ENCODE results near the gene SUN1.
A peak's percentile ranks its signal among the peaks of the same experiment; 100 is the strongest.
"Not testable (repeated sequence)": the region's sequence is repeated elsewhere in the genome, so short reads cannot be mapped to it uniquely, and the experiment has no call there.

The SUN1 gene

DNA sequence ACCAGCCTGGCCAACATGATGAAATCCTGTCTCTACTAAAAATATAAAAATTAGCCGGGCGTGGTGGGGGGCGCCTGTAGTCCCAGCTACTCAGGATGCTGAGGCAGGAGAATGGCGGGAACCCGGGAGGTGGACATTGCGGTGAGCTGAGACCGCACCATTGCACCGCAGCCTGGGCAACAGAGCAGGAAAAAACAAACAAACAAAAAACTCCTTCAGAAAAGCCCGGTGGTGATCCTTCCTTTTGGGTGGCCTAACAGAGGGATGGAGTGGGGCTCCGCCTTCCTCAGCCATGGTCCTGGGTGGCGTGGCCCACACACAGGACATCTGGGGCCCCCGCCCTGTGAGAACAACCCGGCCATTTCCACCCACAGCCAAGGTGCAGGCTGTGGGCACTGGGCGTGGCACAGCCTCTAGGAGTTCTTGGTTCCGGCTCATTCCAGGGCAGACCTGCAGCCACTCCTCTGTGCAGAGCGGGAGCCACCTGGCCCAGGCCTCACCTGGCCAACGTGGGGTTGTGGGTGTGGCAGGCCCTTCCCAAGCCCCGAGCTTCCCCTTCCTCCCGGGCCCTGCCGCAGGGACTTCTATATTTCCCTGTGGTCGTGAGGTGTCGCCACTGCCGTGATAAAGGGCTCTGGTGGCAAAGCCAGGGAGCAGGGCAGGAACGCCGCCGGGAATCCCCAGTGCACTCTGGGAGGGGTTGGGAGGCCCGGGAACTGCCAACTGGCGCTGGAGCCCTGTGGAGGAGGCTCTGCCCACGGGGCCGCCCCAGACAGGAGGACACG lies 81.7 kb downstream of the SUN1 start:
- FAIRE-seq (no peak), DNase-seq (ENCODE audit: extremely low spot score, insufficient read length, low read depth) (no peak)

DNA sequence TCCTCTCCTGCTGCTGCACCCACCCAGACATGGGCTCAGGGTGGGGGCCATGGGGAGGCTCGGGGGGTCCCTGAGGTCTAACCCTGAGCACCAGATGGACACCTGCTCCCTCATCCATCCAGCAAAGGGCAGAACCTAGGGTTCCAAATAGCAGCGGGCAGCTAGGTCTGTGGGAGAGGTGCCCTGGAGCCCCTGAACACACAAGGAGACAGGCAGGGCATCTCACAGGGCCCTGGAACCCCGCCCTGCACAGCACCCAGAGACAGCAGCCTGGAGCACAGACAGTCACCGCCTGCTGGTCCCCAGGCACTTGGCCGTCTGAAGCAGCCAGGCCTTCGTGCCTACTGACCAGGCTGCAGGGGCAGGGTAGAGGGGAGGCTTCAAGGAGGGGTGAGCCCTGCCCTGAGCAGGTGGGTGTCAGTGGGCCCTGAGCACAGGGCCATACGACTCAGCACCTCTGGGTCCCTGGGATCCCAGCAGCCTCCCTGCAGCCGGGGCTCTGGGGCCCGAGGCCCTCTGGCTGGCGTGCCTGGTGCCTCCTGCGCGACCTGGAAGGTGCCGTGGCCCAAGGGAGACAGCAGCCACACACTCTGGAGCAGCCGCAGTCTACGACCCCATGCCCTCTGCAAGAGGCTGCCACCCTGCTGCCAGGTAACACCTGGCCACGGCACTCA lies 82.4 kb downstream of the SUN1 start:
- no peak for DNase-seq (ENCODE audit: extremely low spot score, insufficient read length, low read depth)
- FAIRE-seq: no peak

DNA sequence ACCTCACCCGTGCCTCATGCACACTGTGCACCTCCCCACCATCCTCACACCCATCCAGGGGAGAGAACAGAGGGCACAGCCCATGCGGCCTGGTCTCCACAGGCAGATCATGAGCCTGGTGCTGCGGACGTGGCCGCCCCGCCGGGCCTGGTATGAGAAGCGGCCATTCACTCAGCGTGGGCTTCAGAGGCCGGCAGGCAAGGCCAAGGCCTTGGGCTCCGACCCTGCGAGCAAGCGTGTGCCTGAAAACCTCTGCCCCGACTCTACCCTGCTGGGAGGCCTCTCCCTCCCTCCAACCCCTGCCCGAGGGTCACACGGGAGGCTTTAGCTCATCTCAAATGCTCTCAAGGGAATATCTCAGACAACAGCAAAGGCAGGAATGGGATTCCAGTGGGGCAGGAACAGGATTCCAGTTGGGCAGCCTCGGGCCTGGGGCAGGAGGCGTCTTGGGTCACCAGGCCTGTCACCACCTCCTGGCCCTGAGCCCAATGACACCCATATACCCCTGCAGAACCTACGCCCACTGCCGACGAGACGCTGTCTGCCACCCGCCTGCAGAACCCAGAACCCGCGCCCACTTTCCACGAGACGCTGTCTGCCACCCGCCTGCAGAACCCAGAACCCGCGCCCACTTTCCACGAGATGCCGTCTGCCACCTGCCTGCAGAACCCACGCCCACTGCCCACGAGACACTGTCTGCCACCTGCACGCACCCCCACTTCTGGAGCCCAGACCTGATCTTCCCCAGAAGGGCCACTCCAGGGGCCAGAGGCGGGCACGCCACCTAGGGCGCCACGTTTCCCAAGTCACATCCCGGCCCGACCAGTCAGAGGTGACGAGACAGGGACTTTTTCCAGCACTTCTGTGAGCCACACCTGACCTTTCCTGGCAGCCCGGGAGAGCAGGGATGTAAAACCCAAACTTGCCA lies 83.3 kb downstream of the SUN1 start:
- FAIRE-seq: no peak
- DNase-seq (ENCODE audit: extremely low spot score, insufficient read length, low read depth): no peak

DNA sequence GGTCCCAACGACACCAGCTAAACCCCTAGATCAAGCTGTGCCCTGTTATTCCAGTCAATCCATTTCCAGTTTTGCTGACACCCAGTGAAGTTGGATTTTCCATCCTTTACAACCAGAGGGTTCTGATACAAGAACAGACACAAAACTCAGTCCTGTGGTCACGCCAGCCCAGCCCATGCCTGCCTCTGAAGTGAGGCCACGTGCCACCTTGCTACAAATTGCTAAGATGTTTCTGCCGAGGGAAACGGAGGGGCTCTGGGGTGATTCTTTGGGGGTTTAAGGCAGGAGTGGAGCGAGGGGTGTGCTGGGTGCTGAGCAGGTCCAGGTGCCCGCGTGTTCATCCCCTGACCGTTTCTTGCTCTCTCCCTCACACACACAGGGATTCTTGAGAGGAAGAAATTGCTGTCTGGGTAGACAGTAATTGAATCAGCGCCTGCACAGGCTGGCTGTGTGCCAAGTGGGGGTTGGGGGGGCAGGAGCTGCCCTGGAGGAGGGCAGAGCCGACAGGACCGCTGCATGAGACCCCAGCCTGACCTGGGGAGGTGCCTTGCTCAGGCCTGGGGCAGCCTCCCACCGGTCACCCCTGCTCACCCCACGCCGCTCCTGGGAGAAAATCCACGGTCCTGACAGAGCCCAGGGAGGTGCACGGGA lies 84.1 kb downstream of the SUN1 start:
- FAIRE-seq (no peak), DNase-seq (ENCODE audit: extremely low spot score, insufficient read length, low read depth) (no peak)

DNA sequence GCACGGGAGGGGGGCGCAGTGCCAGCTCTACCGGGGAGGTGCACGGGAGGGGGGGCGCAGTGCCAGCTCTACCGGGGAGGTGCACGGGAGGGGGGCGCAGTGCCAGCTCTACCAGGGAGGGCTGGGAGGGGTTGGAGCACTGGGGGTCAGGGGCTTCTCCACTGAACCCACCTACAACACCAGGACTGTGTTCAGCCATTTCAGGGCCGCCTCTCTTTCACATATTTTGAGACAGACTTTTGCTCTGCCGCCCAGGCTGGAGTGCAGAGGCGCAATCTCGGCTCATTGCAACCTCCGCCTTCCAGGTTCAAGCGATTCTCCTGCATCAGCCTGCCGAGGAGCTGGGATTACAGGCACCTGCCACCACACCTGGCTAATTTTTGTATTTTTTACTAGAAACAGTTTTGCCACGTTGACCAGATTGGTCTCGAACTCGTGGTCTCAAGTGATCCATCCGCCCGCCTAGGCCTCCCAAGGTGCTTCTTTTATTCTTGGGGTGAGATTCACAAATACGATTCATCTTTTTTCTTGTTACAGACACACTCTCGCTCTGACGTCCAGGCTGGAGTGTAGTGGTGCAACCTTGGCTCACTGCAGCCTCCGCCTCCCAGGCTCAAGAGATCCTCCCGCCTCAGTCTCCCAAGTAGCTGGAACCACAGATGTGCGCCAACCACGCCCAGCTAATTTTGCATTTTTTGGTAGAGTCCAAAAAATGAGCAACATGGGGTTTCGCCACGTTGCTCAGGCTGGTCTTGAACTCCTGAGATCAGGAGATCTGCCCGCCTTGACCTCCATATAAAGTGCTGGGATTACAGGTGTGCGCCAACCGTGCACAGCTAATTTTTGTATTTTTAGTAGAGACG lies 85.2 kb downstream of the SUN1 start:
- FAIRE-seq (no peak), DNase-seq (ENCODE audit: extremely low spot score, insufficient read length, low read depth) (no peak)

DNA sequence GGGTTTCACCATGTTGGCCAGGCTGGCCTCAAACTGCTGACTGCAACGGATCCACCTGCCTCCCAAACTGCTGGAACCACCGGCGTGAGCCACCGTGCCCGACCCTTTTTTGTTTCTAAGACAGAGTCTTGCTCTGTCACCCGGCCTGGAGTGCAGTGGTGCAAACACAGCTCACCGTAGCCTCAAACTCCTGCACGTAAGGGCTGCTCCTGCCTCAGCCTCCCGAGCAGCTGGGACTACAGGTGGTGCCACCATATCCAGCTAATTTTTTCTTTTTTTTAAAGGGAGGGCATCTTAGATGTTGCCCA lies 85.8 kb downstream of the SUN1 start:
- FAIRE-seq (no peak), DNase-seq (ENCODE audit: extremely low spot score, insufficient read length, low read depth) (no peak)

DNA sequence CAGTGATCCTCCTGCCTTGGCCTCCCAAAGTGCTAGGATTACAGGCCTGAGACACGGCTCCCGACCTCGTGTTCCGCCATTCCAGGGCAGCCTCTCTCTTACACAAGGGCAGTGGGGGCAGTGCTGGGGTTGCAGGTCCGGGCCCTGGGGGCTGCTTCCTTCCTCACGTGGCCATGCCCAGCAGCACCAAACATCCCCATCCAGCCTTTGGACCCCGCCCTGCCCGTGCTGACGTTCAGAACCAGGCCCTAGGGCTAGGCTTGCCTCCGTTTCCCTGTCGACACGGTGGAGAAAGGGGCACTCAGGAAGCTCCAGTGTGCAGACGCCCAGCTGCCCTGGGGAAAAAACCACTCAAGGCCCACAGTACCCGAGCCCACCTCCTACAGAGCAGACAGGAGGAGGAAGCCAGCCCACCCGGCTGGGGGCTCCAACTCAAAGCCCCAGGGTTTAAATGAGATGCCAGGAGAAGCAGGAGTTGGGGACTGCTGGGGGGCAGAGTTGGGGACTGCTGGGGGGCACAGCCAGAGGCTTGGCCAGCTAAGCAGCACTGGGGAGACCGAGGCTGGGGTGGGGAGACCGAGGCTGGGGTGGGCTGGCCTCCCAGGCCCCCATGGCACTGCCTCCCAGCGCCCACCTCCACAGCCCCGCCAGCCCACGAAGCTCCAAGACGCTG lies 86.3 kb downstream of the SUN1 start:
- DNase-seq (ENCODE audit: extremely low spot score, insufficient read length, low read depth) (no peak), FAIRE-seq (no peak)

DNA sequence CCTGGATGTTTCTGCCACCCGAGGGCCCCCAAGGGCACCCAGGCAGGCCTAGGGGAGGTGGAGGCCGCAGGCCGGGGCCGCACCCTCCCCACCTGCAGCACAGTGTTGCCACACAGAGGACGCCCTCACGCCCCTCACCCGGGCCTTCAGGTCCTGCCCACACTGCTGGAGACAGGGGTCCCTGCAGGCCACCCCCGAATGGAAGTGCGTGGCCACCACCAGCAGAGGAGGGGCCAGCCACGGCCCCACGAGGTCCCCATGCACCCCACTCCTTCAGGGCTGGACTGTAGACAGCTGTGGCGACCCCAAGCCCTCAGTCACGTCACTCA lies 86.8 kb downstream of the SUN1 start:
- no peak for DNase-seq (ENCODE audit: extremely low spot score, insufficient read length, low read depth)
- FAIRE-seq: no peak

DNA sequence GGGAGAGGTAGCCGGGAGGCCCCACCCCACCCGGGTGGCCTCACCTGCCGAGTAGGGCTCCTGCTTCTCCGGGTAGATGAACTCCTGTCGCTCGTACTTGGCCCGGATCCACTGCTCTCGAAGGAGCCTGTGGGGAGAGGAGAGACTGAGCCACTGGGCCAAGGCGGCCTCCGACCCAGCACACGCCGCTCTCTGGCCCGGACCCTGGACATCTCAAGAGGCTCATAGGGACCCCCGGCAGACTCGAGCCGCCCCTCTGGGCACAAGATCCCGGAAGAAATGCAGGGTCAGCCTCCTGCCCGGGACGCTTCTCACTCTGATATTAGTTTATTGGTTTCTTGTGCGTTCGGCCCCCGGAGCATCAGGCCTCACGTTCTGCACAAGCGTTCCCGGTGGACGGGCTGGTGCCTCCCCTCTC lies 87.7 kb downstream of the SUN1 start:
- DNase-seq (ENCODE audit: extremely low spot score, insufficient read length, low read depth) (no peak), FAIRE-seq (no peak)

DNA sequence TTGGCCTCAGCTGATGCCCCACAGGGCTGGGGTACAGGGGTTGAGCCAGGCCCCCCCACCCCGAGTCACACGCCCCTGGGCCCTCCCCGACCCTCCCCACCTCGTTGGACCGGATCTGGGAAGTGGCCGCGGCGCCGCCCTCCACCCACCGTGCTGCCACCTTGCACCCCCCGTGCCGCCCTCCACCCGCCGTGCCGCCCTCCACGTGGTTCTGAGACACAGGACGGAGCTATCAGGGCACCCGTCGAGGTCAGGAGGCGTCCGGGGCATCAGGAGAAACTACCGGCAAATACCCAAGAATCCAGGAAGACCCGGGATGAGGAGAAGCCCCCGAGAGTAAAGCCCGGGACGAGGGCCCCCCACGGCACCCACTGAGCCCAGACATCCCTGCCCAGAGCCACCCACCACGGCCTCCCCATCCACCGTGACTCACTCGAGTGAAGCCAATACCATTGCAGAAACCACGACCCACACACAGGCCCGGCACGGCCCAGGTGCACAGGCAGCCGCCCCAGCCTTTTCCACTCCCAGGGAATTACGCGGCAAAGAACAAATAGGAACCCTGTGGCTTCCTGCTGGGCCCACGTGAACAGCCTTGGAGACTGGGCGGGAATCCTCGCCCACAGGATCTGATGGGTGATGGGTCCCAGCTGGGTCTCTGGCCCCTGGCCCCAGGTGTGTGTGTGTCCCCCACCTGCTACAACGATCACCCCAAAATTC lies 88.2 kb downstream of the SUN1 start:
- FAIRE-seq: no peak
- DNase-seq (ENCODE audit: extremely low spot score, insufficient read length, low read depth): no peak

DNA sequence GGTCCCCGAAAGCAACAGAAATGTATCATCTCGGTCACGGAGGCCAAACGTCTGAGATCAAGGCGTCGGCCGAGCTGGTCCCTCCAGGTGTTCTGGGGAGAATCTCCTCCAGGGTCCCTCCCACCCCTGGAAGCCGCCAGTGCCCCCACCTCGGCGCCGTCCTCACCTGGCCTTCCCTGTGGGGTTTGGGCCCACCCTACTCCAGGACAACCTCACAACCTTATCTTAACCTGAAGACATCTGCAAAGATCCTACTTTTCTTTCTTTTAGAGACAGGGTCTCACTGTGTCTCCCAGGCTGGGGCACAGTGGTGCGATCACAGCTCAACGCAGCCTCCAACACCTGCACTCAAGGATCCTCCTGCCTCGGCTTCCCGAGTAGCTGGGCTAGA lies 88.8 kb downstream of the SUN1 start:
- DNase-seq (ENCODE audit: extremely low spot score, insufficient read length, low read depth) (no peak), FAIRE-seq (no peak)

DNA sequence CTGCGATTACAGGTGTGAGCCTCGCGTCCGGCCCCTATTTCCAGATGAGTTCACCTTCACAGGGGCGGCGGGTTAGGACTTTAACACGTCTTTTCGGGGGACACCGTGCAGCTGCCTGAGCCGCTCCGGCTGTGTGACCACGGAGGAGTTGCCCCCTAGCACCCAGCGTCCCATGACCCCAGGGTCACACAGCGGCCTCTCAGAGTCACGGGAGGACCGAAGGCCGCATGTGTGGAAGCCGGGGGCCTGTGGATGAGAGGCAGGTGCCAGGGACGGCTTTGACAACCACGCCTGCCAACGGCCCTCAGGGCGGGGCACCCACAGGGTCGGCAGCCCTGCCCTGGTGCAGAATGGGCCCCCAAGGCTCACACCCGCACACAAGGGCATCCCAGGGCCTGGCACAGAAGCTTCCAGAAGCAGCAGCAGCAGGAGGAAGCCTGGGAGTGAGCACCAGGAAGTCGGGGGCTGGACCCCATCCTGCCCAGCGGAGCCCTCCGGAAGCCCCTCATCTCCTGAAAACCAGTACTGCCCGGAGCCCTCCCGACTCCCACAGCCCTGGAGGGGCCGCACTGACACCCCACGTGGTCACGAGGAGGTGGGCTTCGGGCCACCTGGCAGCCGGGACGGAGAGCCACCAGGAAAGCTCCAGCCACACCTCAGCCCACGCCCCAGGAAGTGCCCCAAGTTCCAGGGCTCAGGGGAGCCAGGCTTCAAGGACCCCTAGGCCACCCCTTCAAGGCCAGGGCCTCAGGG lies 89.5 kb downstream of the SUN1 start:
- FAIRE-seq: no peak
- DNase-seq (ENCODE audit: extremely low spot score, insufficient read length, low read depth): no peak

DNA sequence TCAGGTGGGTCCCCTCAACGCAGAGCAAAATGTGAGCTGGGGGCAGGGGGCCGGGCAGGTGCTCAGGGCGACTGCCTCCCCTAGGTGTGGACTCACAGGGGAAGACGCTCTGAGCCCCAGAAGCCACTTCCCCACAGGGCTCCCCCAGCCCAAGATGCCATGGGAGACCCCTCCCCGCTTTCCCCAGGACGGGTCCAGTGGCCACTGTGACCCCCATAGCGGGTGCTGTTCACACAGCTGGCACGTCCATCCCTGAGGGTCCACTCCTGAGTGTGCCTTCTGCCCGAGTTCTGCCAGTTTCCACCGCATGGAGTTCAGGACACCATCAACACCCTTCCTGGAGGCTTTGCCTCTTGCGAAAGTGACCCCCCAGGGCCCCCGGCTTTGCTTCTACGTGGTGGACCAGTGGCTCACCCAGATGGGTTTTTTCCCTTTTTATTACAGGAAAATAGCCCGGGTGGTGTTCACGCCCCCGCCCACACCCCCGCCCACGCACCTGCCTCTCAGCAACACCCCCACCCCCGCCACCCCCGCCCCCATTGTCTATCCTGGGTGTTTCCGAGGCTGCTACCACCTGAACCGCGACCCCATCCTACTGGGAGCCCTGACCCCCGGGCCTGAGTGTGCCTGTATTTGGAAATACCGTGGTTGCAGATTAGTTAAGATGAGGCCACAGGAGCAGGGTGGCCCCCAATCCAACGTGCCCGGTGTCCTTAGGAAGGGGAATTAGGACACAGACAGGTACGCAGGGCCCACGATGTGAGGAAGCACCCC lies 90.2 kb downstream of the SUN1 start:
- FAIRE-seq: peak; percentile 50
- DNase-seq (ENCODE audit: extremely low spot score, insufficient read length, low read depth): no peak

DNA sequence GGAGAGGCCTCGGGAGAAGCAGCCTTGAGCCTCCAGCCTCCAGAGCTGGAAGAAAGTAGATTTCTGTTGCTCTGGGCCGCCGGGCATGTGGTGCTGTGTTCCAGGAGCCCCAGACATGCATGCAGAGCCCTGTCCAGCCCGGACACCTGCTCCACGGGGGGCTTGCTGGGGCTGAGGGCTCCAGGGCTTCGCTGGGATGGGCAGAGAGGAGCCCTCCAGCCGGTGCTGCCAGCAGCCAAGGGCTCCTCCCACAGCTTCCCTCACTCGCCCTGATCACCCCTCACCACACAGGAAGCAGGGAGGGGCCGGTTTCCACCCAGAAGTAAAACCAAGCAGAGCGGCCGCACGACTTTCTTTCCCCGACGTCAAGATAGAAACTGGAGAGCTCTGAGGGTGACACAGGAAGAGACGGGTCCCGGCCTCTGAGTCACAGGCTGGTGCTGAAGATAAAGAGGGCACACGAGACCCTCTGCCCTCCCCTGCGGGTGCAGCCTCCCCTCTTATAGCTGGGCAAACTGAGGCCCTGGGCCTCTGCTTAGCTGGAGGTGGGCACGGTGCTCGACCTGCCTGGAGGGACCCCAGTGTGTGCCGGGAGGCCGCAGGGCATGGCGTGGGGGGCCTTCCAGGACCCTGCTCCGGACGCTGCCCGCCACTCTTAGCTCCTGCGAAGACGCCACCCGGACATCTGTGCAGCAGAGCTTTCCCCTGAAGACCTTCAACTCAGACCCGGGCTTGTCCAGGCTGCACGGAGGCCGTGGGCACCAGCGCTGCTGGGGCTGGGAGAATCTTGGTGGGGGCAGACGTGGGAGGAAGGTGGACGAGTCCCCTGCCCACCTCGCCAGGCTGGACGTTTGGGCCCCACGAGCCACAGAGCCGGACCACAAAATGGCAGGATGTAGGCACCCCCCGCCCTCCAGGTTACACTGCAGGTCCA lies 91.1 kb downstream of the SUN1 start:
- FAIRE-seq (peak; percentile 99), DNase-seq (ENCODE audit: extremely low spot score, insufficient read length, low read depth) (peak; percentile 82)

DNA sequence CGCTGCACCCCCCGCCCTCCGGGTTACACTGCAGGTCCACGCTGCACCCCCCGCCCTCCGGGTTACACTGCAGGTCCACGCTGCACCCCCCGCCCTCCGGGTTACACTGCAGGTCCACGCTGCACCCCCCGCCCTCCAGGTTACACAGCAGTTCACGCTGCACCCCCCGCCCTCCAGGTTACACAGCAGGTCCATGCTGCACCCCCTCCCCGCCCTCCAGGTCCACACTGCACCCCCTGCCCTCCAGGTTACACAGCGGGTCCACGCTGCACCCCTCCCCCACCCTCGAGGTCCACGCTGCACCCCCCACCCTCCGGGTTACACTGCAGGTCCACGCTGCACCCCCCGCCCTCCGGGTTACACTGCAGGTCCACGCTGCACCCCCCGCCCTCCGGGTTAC lies 91.8 kb downstream of the SUN1 start:
- not testable (repeated sequence) for FAIRE-seq

More for the DNA sequence above, 91.8 kb downstream of the SUN1 start:
- not testable (repeated sequence) for DNase-seq (ENCODE audit: extremely low spot score, insufficient read length, low read depth)

Data from GM18507 (cell line).